ENCODE results near the gene CYP4A22. TPM values are rescaled to one million over a fixed set of nuclear protein-coding genes. Genes with fewer than 3 reads are reported as not detected.

CYP4A22 gene
- total RNA-seq, 4 donors from 2014 or later = 0.21 TPM; not detected in 3

GRCh38 chr1:47179988-47180563 is 42.8 kb downstream of the CYP4A22 start:
- Histone ChIP-seq H3K4me3 (no peak overlapping the region), H3K4me1 (peaks cover 4 to 5% of the 10 kb centered on the region in 2 donors), H3K27ac (no peak overlapping the region), H3K27me3 (no peaks in the 10 kb centered on the region), H3K9me3 (no peaks in the 10 kb centered on the region), H3K36me3 (no peaks in the 10 kb centered on the region)
- intact Hi-C loops (cut with DNase I; ENCODE audit: low total_unique reads) = no loop called here
- no peak for TF ChIP-seq POLR2A (IDR thresholded peaks at IDR 0.05)
- DNase-seq = no peak

DNA sequence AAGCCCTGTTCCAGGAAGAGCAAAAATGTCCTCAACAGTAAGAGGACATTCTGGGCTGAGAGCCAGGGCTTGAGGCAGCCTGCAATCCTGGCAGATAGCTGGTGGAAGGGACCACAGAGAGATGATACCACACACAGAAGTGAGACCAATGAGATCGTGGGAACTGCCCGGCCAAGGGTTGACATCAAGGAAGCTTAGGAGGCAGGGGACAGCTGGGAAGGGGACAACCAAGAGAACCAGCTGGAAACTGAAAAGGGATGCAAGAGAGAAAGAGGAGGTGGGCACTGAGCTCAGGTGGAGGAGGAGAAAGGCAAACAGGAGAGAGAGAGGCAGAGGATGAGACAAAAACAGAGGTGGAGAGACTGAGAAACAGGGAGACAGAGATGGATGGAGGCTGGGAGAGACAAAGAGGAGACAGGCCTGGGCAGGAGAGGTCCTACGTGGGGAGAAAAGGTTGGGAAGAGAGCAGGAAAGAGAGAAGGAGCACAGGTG is 43.4 kb downstream of the CYP4A22 start:
- Histone ChIP-seq H3K27me3 (no peaks in the 10 kb centered on the region), H3K36me3 (no peaks in the 10 kb centered on the region), H3K9me3 (no peaks in the 10 kb centered on the region), H3K4me1 (peaks cover 4 to 5% of the 10 kb centered on the region in 2 donors), H3K27ac (no peak overlapping the region), H3K4me3 (no peak overlapping the region)
- TF ChIP-seq POLR2A (IDR thresholded peaks at IDR 0.05) = no peak
- TF ChIP-seq CTCF (IDR thresholded peaks at IDR 0.05) = no peak
- intact Hi-C loops (cut with DNase I; ENCODE audit: low total_unique reads) = no loop called here
- no peak for DNase-seq

DNA sequence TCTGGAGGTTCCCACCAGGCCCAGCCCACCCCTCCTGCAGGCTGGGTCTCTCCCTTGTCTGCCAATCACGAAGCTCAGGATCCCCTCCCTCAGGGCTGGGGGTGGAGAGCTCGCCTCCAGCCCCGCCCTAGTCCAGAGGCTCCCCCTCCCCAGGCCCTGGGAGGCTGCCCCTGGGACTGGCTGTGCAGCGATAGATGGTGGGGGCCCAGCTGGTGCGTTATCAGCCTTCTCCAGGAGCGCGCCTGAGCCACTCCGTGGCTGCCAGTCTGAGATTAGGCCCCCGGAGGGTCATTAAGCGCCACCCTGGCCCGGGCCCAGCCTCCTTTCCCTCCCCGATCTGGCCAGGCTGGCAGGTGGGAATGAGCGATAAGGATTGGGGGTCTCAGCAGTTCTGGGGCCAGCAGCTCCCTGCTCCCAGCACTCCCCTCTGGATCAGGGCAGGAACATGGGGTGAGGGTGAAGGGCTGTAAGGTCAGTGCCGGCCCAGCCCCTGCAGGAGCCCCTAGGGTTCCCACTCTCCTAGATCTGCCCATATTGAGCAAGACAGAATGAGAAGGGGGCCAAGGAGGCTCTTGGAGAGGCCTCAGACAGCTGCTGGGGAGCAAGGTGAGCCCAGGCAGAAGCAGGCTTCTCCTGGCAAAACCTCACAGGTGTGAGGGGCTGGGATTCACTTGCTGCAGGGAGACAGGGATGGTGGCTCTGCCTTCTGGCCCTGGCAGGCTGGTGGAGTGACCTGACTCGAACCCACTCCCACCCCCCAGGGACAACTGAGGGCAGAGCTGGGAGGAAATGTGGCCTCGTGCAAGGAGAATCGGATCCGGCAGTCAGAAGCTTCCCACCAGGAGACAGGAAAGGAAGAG is 44.1 kb downstream of the CYP4A22 start:
- intact Hi-C loops (cut with DNase I; ENCODE audit: low total_unique reads) = no loop called here
- no peak for TF ChIP-seq CTCF (IDR thresholded peaks at IDR 0.05)
- no peak for TF ChIP-seq POLR2A (IDR thresholded peaks at IDR 0.05)
- Histone ChIP-seq H3K9me3 (no peaks in the 10 kb centered on the region), H3K36me3 (no peaks in the 10 kb centered on the region), H3K4me3 (no peak overlapping the region), H3K27me3 (no peaks in the 10 kb centered on the region), H3K27ac (no peak overlapping the region), H3K4me1 (peaks cover 4 to 5% of the 10 kb centered on the region in 2 donors)
- no peak for DNase-seq

DNA sequence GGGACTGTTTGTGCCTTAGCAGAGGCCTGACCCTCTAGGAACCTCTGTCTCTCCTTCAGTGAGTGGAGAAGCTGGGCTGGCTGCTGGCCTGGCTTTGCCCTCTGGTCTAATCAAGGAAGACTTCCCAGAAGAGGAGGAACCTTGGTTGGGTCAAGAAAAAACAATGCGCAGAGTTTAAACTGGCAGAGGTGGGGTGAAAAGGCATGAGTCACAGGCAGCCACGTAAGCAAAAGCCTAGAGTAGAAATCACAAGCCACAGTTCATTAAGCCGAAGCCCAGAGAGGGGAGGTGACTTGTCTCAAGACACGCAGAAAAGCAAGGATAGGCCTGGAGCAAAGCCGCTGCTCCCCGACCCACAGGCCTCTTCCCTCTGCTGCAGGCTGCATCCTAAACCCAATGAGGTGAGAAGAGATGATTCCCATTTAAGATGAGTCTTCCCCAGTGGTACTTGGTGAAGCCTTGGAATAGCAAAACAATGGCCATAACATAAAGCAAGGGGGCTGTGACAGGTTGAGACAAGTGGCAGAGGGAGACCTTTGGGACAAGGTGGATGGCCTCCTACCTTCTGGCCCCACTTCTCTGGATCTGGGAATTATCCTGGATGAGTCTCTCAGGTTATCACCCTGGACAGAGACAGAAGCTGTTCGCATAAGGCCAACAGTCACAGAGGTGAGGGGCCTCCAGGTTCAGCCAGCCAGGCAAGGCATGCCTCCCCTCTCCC is 44.9 kb downstream of the CYP4A22 start:
- H3K27ac ChIP-seq = no peak overlapping the region
- no peak for TF ChIP-seq POLR2A (IDR thresholded peaks at IDR 0.05)
- no peak for TF ChIP-seq CTCF (IDR thresholded peaks at IDR 0.05)
- H3K9me3 ChIP-seq = no peaks in the 10 kb centered on the region
- H3K36me3 ChIP-seq = no peaks in the 10 kb centered on the region
- H3K27me3 ChIP-seq = no peaks in the 10 kb centered on the region
- H3K4me3 ChIP-seq = no peak overlapping the region
- peaks cover 4 to 5% of the 10 kb centered on the region in 2 donors for H3K4me1 ChIP-seq
- intact Hi-C loops (cut with DNase I; ENCODE audit: low total_unique reads) = no loop called here
- DNase-seq = no peak

- intact Hi-C loops (cut with DNase I; ENCODE audit: low total_unique reads) = no loop called here
- no peaks in the 10 kb centered on the region for H3K9me3 ChIP-seq
- no peak overlapping the region for H3K4me3 ChIP-seq
- no peak overlapping the region for H3K27ac ChIP-seq
- TF ChIP-seq POLR2A (IDR thresholded peaks at IDR 0.05) = no peak
- no peak for TF ChIP-seq CTCF (IDR thresholded peaks at IDR 0.05)
- H3K27me3 ChIP-seq = no peaks in the 10 kb centered on the region
- no peak for DNase-seq
- H3K36me3 ChIP-seq = no peaks in the 10 kb centered on the region
- H3K4me1 ChIP-seq = peaks cover 4 to 5% of the 10 kb centered on the region in 2 donors
Measured at GRCh38 chr1:47182676-47183235, 45.5 kb downstream of the CYP4A22 start.
